ENCODE data around the gene CCT7. TPM values are rescaled to one million over a fixed set of nuclear protein-coding genes. Genes with fewer than 3 reads are reported as not detected.

Gene CCT7
- polyA plus RNA-seq, 2 of the 4 experiments (the other 2 are of a cell fraction): 685 to 850 TPM

- no peak overlapping the region for H3K27ac ChIP-seq
- no peaks in the 10 kb centered on the region for H3K9me3 ChIP-seq
- CTCF ChIA-PET: interaction anchor here (0.8 to 2.7 kb wide), 8 partner anchors 8 to 86 kb away, joined by 3 to 15 read pairs (median 4); no protein-coding TSS in a partner anchor
- DNase-seq (ENCODE audit: low read depth in 1 of 2, low spot score in 1 of 2) (no peak), ATAC-seq (no peak), FAIRE-seq (no peak)
- peaks cover 1% of the 10 kb centered on the region; the same call in 1 of the 3 replicates for H3K4me1 ChIP-seq
- H3K4me2 ChIP-seq: no peak overlapping the region
- no peak overlapping the region for H3K4me3 ChIP-seq
- 89% methylated on average over 16 of the region's 16 CpGs for WGBS (ENCODE audit: missing lambda C conversion rate)
- POLR2A ChIA-PET: no interaction called here
- TF ChIP-seq, protein P1, sequence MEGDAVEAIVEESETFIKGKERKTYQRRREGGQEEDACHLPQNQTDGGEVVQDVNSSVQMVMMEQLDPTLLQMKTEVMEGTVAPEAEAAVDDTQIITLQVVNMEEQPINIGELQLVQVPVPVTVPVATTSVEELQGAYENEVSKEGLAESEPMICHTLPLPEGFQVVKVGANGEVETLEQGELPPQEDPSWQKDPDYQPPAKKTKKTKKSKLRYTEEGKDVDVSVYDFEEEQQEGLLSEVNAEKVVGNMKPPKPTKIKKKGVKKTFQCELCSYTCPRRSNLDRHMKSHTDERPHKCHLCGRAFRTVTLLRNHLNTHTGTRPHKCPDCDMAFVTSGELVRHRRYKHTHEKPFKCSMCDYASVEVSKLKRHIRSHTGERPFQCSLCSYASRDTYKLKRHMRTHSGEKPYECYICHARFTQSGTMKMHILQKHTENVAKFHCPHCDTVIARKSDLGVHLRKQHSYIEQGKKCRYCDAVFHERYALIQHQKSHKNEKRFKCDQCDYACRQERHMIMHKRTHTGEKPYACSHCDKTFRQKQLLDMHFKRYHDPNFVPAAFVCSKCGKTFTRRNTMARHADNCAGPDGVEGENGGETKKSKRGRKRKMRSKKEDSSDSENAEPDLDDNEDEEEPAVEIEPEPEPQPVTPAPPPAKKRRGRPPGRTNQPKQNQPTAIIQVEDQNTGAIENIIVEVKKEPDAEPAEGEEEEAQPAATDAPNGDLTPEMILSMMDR (IDR thresholded peaks at IDR 0.05): no peak
- TF ChIP-seq PHF8 (IDR thresholded peaks at IDR 0.05; ENCODE audit: borderline replicate concordance, low read depth): no peak
- TF ChIP-seq ELK1 (IDR thresholded peaks at IDR 0.05; ENCODE audit: low read depth, low read length): no peak
- no peak for TF ChIP-seq HEYL (CRISPR knock-in tag; IDR thresholded peaks at IDR 0.05)
- no peak for TF ChIP-seq TP53 (CRISPR knock-in tag; IDR thresholded peaks at IDR 0.05)
- no peak for TF ChIP-seq CHD4 (IDR thresholded peaks at IDR 0.05; ENCODE audit: borderline replicate concordance)
- no peak for TF ChIP-seq HMGXB4 (CRISPR knock-in tag; IDR thresholded peaks at IDR 0.05; ENCODE audit: borderline replicate concordance)
- TF ChIP-seq RNF2 (IDR thresholded peaks at IDR 0.05; ENCODE audit: borderline replicate concordance, low read depth): no peak
- TF ChIP-seq NPAS2 (CRISPR knock-in tag; IDR thresholded peaks at IDR 0.05; ENCODE audit: borderline replicate concordance): no peak
- no peak for TF ChIP-seq BCL3 (IDR thresholded peaks at IDR 0.05)
- TF ChIP-seq EP300 (IDR thresholded peaks at IDR 0.05): no peak
- TF ChIP-seq FOSL2 (IDR thresholded peaks at IDR 0.05): no peak
- TF ChIP-seq FOSL2 (CRISPR knock-in tag; IDR thresholded peaks at IDR 0.05): no peak
- TF ChIP-seq MAZ (IDR thresholded peaks at IDR 0.05; ENCODE audit: borderline replicate concordance, low read depth, low read length): no peak
- TF ChIP-seq RCOR1 (IDR thresholded peaks at IDR 0.05; ENCODE audit: low read depth, low read length): no peak
- TF ChIP-seq, protein P2, sequence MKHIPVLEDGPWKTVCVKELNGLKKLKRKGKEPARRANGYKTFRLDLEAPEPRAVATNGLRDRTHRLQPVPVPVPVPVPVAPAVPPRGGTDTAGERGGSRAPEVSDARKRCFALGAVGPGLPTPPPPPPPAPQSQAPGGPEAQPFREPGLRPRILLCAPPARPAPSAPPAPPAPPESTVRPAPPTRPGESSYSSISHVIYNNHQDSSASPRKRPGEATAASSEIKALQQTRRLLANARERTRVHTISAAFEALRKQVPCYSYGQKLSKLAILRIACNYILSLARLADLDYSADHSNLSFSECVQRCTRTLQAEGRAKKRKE (CRISPR knock-in tag; IDR thresholded peaks at IDR 0.05; ENCODE audit: low read depth): no peak
- no peak for TF ChIP-seq ZNF302 (CRISPR knock-in tag; IDR thresholded peaks at IDR 0.05)
- TF ChIP-seq GATA3 (IDR thresholded peaks at IDR 0.05; ENCODE audit: borderline replicate concordance): no peak
These were observed 29.6 kb downstream of the CCT7 start for GRCh38 chr2:73263540-73264331.

DNA sequence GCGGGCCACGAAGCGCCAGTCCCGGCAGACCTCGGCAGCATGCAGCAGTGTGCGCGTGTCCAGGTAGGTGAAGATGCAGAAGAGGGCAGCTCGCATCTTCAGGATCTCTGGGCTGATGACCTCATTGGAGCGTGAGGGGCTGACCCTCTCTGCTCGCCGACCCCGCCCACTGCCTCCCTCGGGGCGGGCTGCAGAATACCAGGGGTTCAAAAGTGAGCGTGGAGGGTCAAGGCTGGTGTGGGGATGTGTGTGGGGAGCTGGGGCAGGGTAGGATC, 30.2 kb downstream of the CCT7 start:
- Histone ChIP-seq H3K4me1 (peaks cover 5% of the 10 kb centered on the region; the same call in 1 of the 3 replicates), H3K9me3 (no peaks in the 10 kb centered on the region), H3K27ac (no peak overlapping the region), H3K4me2 (no peak overlapping the region), H3K4me3 (no peak overlapping the region)
- no peak for ATAC-seq
- ChIA-PET POLR2A (no interaction called here), CTCF (interaction anchor here (0.9 to 2.7 kb wide), 2 partner anchors 26 to 29 kb away, joined by 5 to 15 read pairs; partner anchors contain the start of gene EGR4)
- WGBS (ENCODE audit: missing lambda C conversion rate): 89% methylated on average over 15 of the region's 15 CpGs
- no peak for DNase-seq (ENCODE audit: low read depth in 1 of 2, low spot score in 1 of 2)
- no peak for FAIRE-seq
- TF ChIP-seq ZSCAN20 (CRISPR knock-in tag; IDR thresholded peaks at IDR 0.05) (no peak), CHD4 (IDR thresholded peaks at IDR 0.05; ENCODE audit: borderline replicate concordance) (no peak), BHLHE40 (IDR thresholded peaks at IDR 0.05; ENCODE audit: low read depth, low read length) (no peak), RFX5 (IDR thresholded peaks at IDR 0.05) (no peak), EHMT2 (IDR thresholded peaks at IDR 0.05; ENCODE audit: low read depth) (no peak), JUNB (IDR thresholded peaks at IDR 0.05) (no peak), EP300 (IDR thresholded peaks at IDR 0.05) (no peak), HMGXB4 (CRISPR knock-in tag; IDR thresholded peaks at IDR 0.05; ENCODE audit: borderline replicate concordance) (no peak)
